Cardiac muscle cell (in vitro differentiated cells and primary cell): ENCODE data around the gene MCM3. TPM values are rescaled to one million over a fixed set of nuclear protein-coding genes. Genes with fewer than 3 reads are reported as not detected.

ENCODE experiments used
- DNase-seq, 2 donors: peaks; one replicate each; pipeline versions ENCODE4 v3.0.0 to v3.0.0-alpha.2; 2010 to 2017; ENCODE audit warnings: low read depth in 1 of 2, low spot score in 1 of 2
- H3K27ac ChIP-seq: fragments of 200-600 bp; sonication (generic); 2 replicates; pipeline ENCODE4 v1.5.1; 2016
- H3K27me3 ChIP-seq: fragments of 200-600 bp; sonication (generic); 2 replicates; pipeline ENCODE4 v1.6.0; 2016; ENCODE audit warnings: control low read depth
- H3K36me3 ChIP-seq: fragments of 200-600 bp; sonication (generic); 2 replicates; pipeline ENCODE4 v1.5.1; 2016; ENCODE audit warnings: control low read depth
- H3K4me1 ChIP-seq: fragments of 200-600 bp; sonication (generic); 2 replicates; pipeline ENCODE4 v1.8.1; 2017; ENCODE audit warnings: low read depth, mild to moderate bottlenecking, mixed run types
- H3K4me3 ChIP-seq: fragments of 200-600 bp; sonication (generic); 2 replicates; pipeline ENCODE4 v1.5.1; 2016; ENCODE audit warnings: mild to moderate bottlenecking
- H3K9me3 ChIP-seq: fragments of 200-600 bp; sonication (generic); 2 replicates; pipeline ENCODE4 v1.5.1; 2017; ENCODE audit warnings: low read depth, mild to moderate bottlenecking, control low read depth
- CTCF ChIP-seq: IDR thresholded peaks from 2 replicates; pipeline ENCODE4 v1.5.1; 2012; ENCODE audit warnings: low read depth, mild to moderate bottlenecking, low read length
- polyA plus RNA-seq: library from polyadenylated mRNA; unstranded; fragments of >200 nt; fragmentation: Nextera tagmentation; extraction: Ambion mirVana; gene quantifications from 2 replicates; pipeline ENCODE4 v1.2.1, GENCODE V29; 2016
- total RNA-seq: library from RNA; depleted of rRNA; stranded (reverse); fragments of >200 nt; gene quantifications from 2 replicates; pipeline ENCODE4 v1.2.3, GENCODE V29; 2016

The MCM3 gene
- 130 and 149 TPM in 2 replicates for total RNA-seq
- polyA plus RNA-seq: 98.8 and 134 TPM in 2 replicates

GRCh38 chr6:52284460-52285176 is at the start of gene MCM3:
MCM3 (minus strand) TSS chr6:52284742; CDS start chr6:52284674, 68 bp downstream.
- no peak for TF ChIP-seq CTCF
- no peaks in the 10 kb centered on the region for H3K4me1 ChIP-seq
- peak within 1 kb of the TSS; percentile 56 for H3K4me3 ChIP-seq
- peaks cover 25% of the 10 kb centered on the region for H3K36me3 ChIP-seq
- peak within 1 kb of the TSS; percentile 61 for H3K27ac ChIP-seq
- DNase-seq: peak; percentile 99
- no peaks in the 10 kb centered on the region for H3K9me3 ChIP-seq
- no peaks in the 10 kb centered on the region for H3K27me3 ChIP-seq

DNA sequence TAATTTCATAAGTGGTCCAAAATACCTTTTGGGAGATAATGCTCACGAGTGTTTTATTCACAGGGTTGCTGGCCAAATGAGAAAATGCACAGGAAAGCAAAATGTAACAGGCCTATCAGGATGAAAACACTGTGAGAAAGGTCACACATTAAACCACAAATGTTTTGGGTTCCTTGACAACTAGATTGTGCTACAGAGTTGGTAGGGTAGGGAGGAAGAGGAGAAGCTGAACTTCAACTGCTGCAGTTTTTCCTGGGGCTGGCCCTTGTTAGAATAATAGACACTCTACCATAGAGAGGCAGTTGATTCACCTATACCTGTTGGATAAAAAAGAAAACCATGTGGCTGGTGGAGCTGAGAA is 49.3 kb upstream of the MCM3 start:
- DNase-seq: no peak
- Histone ChIP-seq H3K27ac (no peak overlapping the region), H3K36me3 (no peaks in the 10 kb centered on the region), H3K9me3 (no peaks in the 10 kb centered on the region), H3K27me3 (no peaks in the 10 kb centered on the region), H3K4me1 (peaks cover under 1% of the 10 kb centered on the region), H3K4me3 (no peak overlapping the region)
- no peak for TF ChIP-seq CTCF

GRCh38 chr6:52331793-52332457 is 47.4 kb upstream of the MCM3 start:
- Histone ChIP-seq H3K36me3 (no peaks in the 10 kb centered on the region), H3K9me3 (no peaks in the 10 kb centered on the region), H3K4me1 (peaks cover 9% of the 10 kb centered on the region), H3K27me3 (no peaks in the 10 kb centered on the region), H3K4me3 (no peak overlapping the region), H3K27ac (no peak overlapping the region)
- DNase-seq: no peak
- no peak for TF ChIP-seq CTCF

- H3K4me3 ChIP-seq: no peak overlapping the region
- no peak for TF ChIP-seq CTCF
- no peaks in the 10 kb centered on the region for H3K36me3 ChIP-seq
- H3K4me1 ChIP-seq: peaks cover 9% of the 10 kb centered on the region
- H3K9me3 ChIP-seq: no peaks in the 10 kb centered on the region
- H3K27ac ChIP-seq: no peak overlapping the region
- no peaks in the 10 kb centered on the region for H3K27me3 ChIP-seq
- DNase-seq: peak in 1 of 2 donors; percentile 46
Measured at GRCh38 chr6:52330470-52330869, 45.9 kb upstream of the MCM3 start.

DNA sequence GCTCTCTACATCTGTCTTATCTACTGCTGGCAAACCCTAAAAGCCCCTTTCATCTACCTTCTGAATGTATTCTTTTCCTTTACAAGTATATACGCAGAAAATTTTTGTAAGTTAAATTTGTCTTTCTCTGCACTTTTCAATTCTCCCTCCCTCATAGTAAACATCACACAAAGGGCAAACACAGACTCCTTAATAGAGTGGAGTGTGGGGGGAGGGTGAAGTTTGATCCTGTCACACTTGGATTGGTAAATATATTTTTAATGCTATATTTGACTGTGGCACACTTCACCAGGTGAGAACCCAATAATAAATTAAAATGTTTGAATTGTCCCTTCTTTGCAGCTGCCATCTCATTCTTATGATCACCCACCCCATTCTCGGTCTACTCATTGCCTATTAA is 44.2 kb upstream of the MCM3 start:
- no peaks in the 10 kb centered on the region for H3K36me3 ChIP-seq
- peaks cover 9% of the 10 kb centered on the region for H3K4me1 ChIP-seq
- H3K4me3 ChIP-seq: no peak overlapping the region
- H3K27ac ChIP-seq: no peak overlapping the region
- no peak for DNase-seq
- no peaks in the 10 kb centered on the region for H3K27me3 ChIP-seq
- H3K9me3 ChIP-seq: no peaks in the 10 kb centered on the region
- no peak for TF ChIP-seq CTCF
